ENCODE measurements around the gene NDST1. TPM values are rescaled to one million over a fixed set of nuclear protein-coding genes. Genes with fewer than 3 reads are reported as not detected.

NDST1 gene
- total RNA-seq, 1 experiment from 2014 or later, result 33.1 TPM

DNA sequence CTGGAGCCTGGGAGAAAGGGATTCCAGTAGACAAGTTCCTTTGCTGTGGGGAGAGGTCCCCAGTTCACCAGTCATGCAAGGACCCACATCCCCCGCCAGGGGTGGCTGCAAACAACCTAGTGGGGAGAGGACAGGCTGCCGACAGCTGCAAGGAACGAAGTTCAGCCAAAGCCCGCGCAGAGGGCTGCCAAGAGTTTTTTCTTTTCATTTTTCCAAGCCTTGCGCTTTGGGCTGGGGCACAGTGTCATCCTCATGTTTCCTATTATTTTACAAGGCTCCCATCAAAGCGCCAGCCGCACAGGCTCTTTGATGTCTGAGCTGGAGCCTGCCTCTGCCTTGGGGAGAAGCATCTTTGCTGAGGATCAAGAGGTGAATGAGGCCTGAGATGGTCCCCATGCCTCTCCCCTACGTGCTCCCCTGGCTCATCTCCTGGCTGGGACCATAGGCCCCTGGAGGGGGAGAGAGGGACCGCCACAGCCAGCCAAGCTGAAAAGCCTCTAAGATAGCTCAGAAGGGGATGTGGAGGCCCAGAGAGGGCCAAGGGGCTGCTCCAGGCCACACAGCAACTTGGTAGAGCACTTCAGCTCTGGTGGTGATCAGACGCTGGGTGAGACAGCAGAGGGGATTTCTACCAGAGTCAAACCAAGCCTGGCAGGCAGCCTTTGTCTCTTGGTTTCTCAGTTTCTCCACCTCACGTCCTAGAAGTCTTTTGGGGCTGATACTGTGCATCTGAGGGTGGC is 82.1 kb downstream of the NDST1 start:
- TF ChIP-seq RAD21 (IDR thresholded peaks at IDR 0.05; ENCODE audit: low read depth), result no peak
- no peak for TF ChIP-seq TCF7L2 (IDR thresholded peaks at IDR 0.05; ENCODE audit: borderline replicate concordance, extremely low read depth, insufficient read depth, insufficient read length)
- no peak for TF ChIP-seq EZH2phosphoT487 (IDR thresholded peaks at IDR 0.05; ENCODE audit: borderline replicate concordance)
- no peak for TF ChIP-seq EGR1 (IDR thresholded peaks at IDR 0.05; ENCODE audit: low read depth)
- TF ChIP-seq ZFX (IDR thresholded peaks at IDR 0.05), result no peak
- TF ChIP-seq, protein P1, sequence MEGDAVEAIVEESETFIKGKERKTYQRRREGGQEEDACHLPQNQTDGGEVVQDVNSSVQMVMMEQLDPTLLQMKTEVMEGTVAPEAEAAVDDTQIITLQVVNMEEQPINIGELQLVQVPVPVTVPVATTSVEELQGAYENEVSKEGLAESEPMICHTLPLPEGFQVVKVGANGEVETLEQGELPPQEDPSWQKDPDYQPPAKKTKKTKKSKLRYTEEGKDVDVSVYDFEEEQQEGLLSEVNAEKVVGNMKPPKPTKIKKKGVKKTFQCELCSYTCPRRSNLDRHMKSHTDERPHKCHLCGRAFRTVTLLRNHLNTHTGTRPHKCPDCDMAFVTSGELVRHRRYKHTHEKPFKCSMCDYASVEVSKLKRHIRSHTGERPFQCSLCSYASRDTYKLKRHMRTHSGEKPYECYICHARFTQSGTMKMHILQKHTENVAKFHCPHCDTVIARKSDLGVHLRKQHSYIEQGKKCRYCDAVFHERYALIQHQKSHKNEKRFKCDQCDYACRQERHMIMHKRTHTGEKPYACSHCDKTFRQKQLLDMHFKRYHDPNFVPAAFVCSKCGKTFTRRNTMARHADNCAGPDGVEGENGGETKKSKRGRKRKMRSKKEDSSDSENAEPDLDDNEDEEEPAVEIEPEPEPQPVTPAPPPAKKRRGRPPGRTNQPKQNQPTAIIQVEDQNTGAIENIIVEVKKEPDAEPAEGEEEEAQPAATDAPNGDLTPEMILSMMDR (IDR thresholded peaks at IDR 0.05 in 2 of 3, conservative IDR thresholded peaks at IDR 0.05 in 1 of 3; ENCODE audit: borderline replicate concordance in 1 of 3, insufficient read depth in 1 of 3, low read depth in 2 of 3, low read length in 2 of 3), result no peak
- TF ChIP-seq, protein P2, sequence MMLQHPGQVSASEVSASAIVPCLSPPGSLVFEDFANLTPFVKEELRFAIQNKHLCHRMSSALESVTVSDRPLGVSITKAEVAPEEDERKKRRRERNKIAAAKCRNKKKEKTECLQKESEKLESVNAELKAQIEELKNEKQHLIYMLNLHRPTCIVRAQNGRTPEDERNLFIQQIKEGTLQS (IDR thresholded peaks at IDR 0.05), result no peak
- Histone ChIP-seq H3K4me1 (ENCODE audit: control insufficient read depth in 1 of 2, insufficient read depth in 2 of 2, low read length in 2 of 2) (peaks cover 5 to 8% of the 10 kb centered on the region in 2 experiments), H3K9me3 (ENCODE audit: control insufficient read depth in 1 of 2, insufficient read depth in 1 of 2, low read depth in 1 of 2, low read length in 2 of 2) (no peaks in the 10 kb centered on the region), H3K4me2 (ENCODE audit: low read length) (no peak overlapping the region), H3K27me3 (ENCODE audit: insufficient read depth, low read length) (no peaks in the 10 kb centered on the region), H3K9ac (ENCODE audit: low read length) (no peak overlapping the region), H3K27ac (ENCODE audit: low read depth, low read length) (no peak overlapping the region), H3K36me3 (ENCODE audit: control insufficient read depth in 1 of 2, insufficient read depth in 2 of 2, low read length in 2 of 2) (no peaks in the 10 kb centered on the region), H3K79me2 (ENCODE audit: insufficient read depth, low read length) (no peaks in the 10 kb centered on the region), H4K20me1 (ENCODE audit: insufficient read depth) (no peaks in the 10 kb centered on the region), H3K4me3 (replicated peaks in 1 of 2; ENCODE audit: low read depth in 1 of 2, low read length in 2 of 2) (no peak overlapping the region), H3K9me2 (ENCODE audit: insufficient read depth) (no peaks in the 10 kb centered on the region), H2AFZ (ENCODE audit: low read depth, low read length, poor library complexity, severe bottlenecking) (no peak overlapping the region)
- intact Hi-C loops (cut with micrococcal nuclease), result no loop called here
- BruUV-seq (replicated peaks), result no TSS peak
- no peak for ATAC-seq
- DNase-seq (ENCODE audit: low read depth, low spot score), result no peak
- ChIA-PET RAD21 (ENCODE audit: low non-redundant PET in 1 of 2, low total read pairs in 2 of 2, uncharacterized antibody in 2 of 2, unreplicated experiment in 2 of 2) (no interaction called here), CTCF (no interaction called here), POLR2A (no interaction called here)
